HG03064 (cell line): ENCODE measurements around the gene CMBL.
"Not testable (repeated sequence)": the region's sequence is repeated elsewhere in the genome, so short reads cannot be mapped to it uniquely, and the experiment has no call there.

ENCODE experiments used
- ATAC-seq: cut with Tn5 transposase; IDR thresholded peaks from one replicate; pipeline ENCODE4 v1.9.1; 2021; ENCODE audit warnings: low read depth; ENCODE audit not compliant: unreplicated experiment

Gene CMBL

GRCh38 chr5:10286862-10287227, 20.9 kb downstream of the CMBL start:
- ATAC-seq, result no peak

- ATAC-seq, result no peak
Measured at GRCh38 chr5:10286162-10286861, 21.4 kb downstream of the CMBL start.

- not testable (repeated sequence) for ATAC-seq
Measured at GRCh38 chr5:10285362-10285761, 22.3 kb downstream of the CMBL start.

- ATAC-seq, result peak; percentile 93
Measured at GRCh38 chr5:10283927-10284635, 23.6 kb downstream of the CMBL start.

GRCh38 chr5:10279925-10280720, 27.6 kb downstream of the CMBL start:
- ATAC-seq, result no peak

- ATAC-seq, result no peak
Measured at GRCh38 chr5:10279328-10279727, 28.4 kb downstream of the CMBL start.

GRCh38 chr5:10278658-10279279, 28.9 kb downstream of the CMBL start:
- no peak for ATAC-seq

GRCh38 chr5:10277773-10278630, 29.7 kb downstream of the CMBL start:
- ATAC-seq, result no peak

GRCh38 chr5:10276691-10277090, 31.0 kb downstream of the CMBL start:
- ATAC-seq, result no peak

GRCh38 chr5:10275991-10276390, 31.7 kb downstream of the CMBL start:
- no peak for ATAC-seq

GRCh38 chr5:10275460-10275859, 32.2 kb downstream of the CMBL start:
- ATAC-seq, result no peak

- not testable (repeated sequence) for ATAC-seq
Measured at GRCh38 chr5:10272875-10273209, 34.9 kb downstream of the CMBL start.

- ATAC-seq, result no peak
Measured at GRCh38 chr5:10272053-10272874, 35.4 kb downstream of the CMBL start.

- ATAC-seq, result no peak
Measured at GRCh38 chr5:10268100-10268499, 39.6 kb downstream of the CMBL start.

- no peak for ATAC-seq
Measured at GRCh38 chr5:10266839-10267238, 40.9 kb downstream of the CMBL start.

GRCh38 chr5:10266137-10266536, 41.6 kb downstream of the CMBL start:
- no peak for ATAC-seq

- no peak for ATAC-seq
Measured at GRCh38 chr5:10265245-10266109, 42.2 kb downstream of the CMBL start.

GRCh38 chr5:10264604-10265003, 43.1 kb downstream of the CMBL start:
- ATAC-seq, result no peak
